B cell (primary cell): Measurements from ENCODE around the gene SPRY1. TPM values are rescaled to one million over a fixed set of nuclear protein-coding genes. Genes with fewer than 3 reads are reported as not detected.

Experiments
- ATAC-seq: fragments of 200-7000 bp; cut with Tn5 transposase; one replicate; pipeline ENCODE4 v1.10.0; 2021; ENCODE audit warnings: low read depth, mild to moderate bottlenecking, moderate number of reproducible peaks, moderate library complexity
- CTCF ChIA-PET: fragments of 350-600 bp; sonication (Branson Sonifier 250); formaldehyde crosslinking; loops from one replicate; lab custom pipeline; 2021; ENCODE audit warnings: antibody characterized with exemption, inconsistent platforms; lab: Charles Lee
- POLR2A ChIA-PET: fragments of 350-600 bp; sonication (Branson Sonifier 250); formaldehyde crosslinking; loops from one replicate; lab custom pipeline; 2021; ENCODE audit warnings: antibody characterized with exemption; lab: Charles Lee
- DNase-seq: peaks from one replicate; pipeline ENCODE4 v3.0.0; 2013
- H2AFZ ChIP-seq: 2 replicates; pipeline ENCODE4 v1.6.1; 2012; ENCODE audit warnings: mild to moderate bottlenecking, low read depth, low read length; ENCODE audit not compliant: insufficient read depth, poor library complexity, severe bottlenecking
- H3K27ac ChIP-seq, 2 donors: 1 replicate in 1 of 2; 2 replicates in 1 of 2; pipeline ENCODE4 v1.5.1; 2012 to 2013; ENCODE audit warnings: low read length in 2 of 2, mild to moderate bottlenecking in 2 of 2, moderate library complexity in 1 of 2
- H3K27me3 ChIP-seq, 4 experiments: fragments of 200-600 bp in 1 of 4; sonication (generic) in 1 of 4; replicated peaks in 1 of 4; 1 replicate in 2 of 4; 2 replicates in 2 of 4; pipeline versions ENCODE4 v1.6.1 to v1.7.0; 2013 to 2016; ENCODE audit warnings: low read length in 3 of 4, mild to moderate bottlenecking in 2 of 4, mixed read lengths in 1 of 4, moderate library complexity in 1 of 4; ENCODE audit not compliant: insufficient read depth in 4 of 4, control insufficient read depth in 3 of 4; ENCODE audit errors: control extremely low read depth in 1 of 4
- H3K36me3 ChIP-seq, 2 experiments: replicated peaks in 1 of 2; 1 replicate in 1 of 2; 2 replicates in 1 of 2; pipeline versions ENCODE4 v1.6.1 to v1.7.1; 2013; ENCODE audit warnings: low read length in 1 of 2; ENCODE audit not compliant: insufficient read depth in 2 of 2, control insufficient read depth in 1 of 2; ENCODE audit errors: control extremely low read depth in 1 of 2, extremely low read depth in 1 of 2
- H3K4me1 ChIP-seq, 2 donors: fragments of 200-600 bp in 1 of 2; sonication (generic) in 1 of 2; 1 replicate in 1 of 2; 2 replicates in 1 of 2; pipeline versions ENCODE4 v1.5.1 to v1.6.1; 2013 to 2017; ENCODE audit warnings: low read length in 2 of 2; ENCODE audit not compliant: control insufficient read depth in 2 of 2, insufficient read depth in 2 of 2
- H3K4me2 ChIP-seq: replicated peaks from 2 replicates; pipeline ENCODE3; 2012; ENCODE audit warnings: mild to moderate bottlenecking, low read depth, low read length; ENCODE audit not compliant: poor library complexity, severe bottlenecking
- H3K4me3 ChIP-seq, 5 experiments: fragments of 200-600 bp in 1 of 5; sonication (generic) in 1 of 5; 1 replicate in 3 of 5; 2 replicates in 2 of 5; pipeline versions ENCODE4 v1.5.1 to v1.7.0; 2011 to 2016; ENCODE audit warnings: low read length in 4 of 5, mild to moderate bottlenecking in 4 of 5, low read depth in 2 of 5, control low read depth in 1 of 5, moderate library complexity in 1 of 5; ENCODE audit not compliant: insufficient read depth in 1 of 5; ENCODE audit errors: control extremely low read depth in 1 of 5, extremely low read depth in 1 of 5
- H3K79me2 ChIP-seq: fragments of 200-600 bp; sonication (generic); one replicate; pipeline ENCODE4 v1.6.0; 2016; ENCODE audit warnings: low read length; ENCODE audit not compliant: control insufficient read depth, insufficient read depth
- H3K9ac ChIP-seq: fragments of 200-600 bp; sonication (generic); 2 replicates; pipeline ENCODE4 v1.6.1; 2017; ENCODE audit warnings: mild to moderate bottlenecking, low read length, moderate library complexity
- H3K9me3 ChIP-seq, 3 donors: one replicate each; pipeline versions ENCODE4 v1.6.1 to v1.7.1; 2013; ENCODE audit warnings: low read length in 2 of 3; ENCODE audit not compliant: control insufficient read depth in 2 of 3, insufficient read depth in 1 of 3; ENCODE audit errors: control extremely low read depth in 1 of 3
- H4K20me1 ChIP-seq: 2 replicates; pipeline ENCODE4 v1.6.0; 2012; ENCODE audit warnings: mild to moderate bottlenecking, low read length; ENCODE audit not compliant: insufficient read depth, control insufficient read depth, poor library complexity, severe bottlenecking
- H3K27ac Mint-ChIP-seq: one replicate; pipeline ENCODE4 v1.8.0; 2021; ENCODE audit warnings: mixed read lengths
- H3K27me3 Mint-ChIP-seq: one replicate; pipeline ENCODE4 v1.8.0; 2021; ENCODE audit warnings: mixed read lengths
- H3K4me1 Mint-ChIP-seq: one replicate; pipeline ENCODE4 v1.8.0; 2021; ENCODE audit warnings: mixed read lengths
- H3K4me3 Mint-ChIP-seq: one replicate; pipeline ENCODE4 v1.8.0; 2021; ENCODE audit warnings: mixed read lengths
- H3K9me3 Mint-ChIP-seq: one replicate; pipeline ENCODE4 v1.8.0; 2022; ENCODE audit warnings: mixed read lengths; ENCODE audit not compliant: insufficient read depth
- CTCF ChIP-seq: fragments of 200-600 bp; IDR thresholded peaks from one replicate; pipeline ENCODE4 v1.8.0; 2022; ENCODE audit warnings: antibody characterized with exemption, mild to moderate bottlenecking
- EZH2 ChIP-seq: IDR thresholded peaks from 2 replicates; pipeline ENCODE4 v1.6.1; 2012; ENCODE audit warnings: borderline replicate concordance, low read depth, mild to moderate bottlenecking, moderate library complexity, low read length; ENCODE audit not compliant: insufficient read depth, poor library complexity, severe bottlenecking
- whole genome bisulfite sequencing: methylation state at CpG from one replicate; pipeline ENCODE4 v1.1.5; 2013; ENCODE audit warnings: missing lambda C conversion rate; ENCODE audit not compliant: insufficient coverage; 5-methylcytosine and 5-hydroxymethylcytosine counted together
- intact Hi-C: fragments of 100-400 bp; cut with micrococcal nuclease; formaldehyde crosslinking; loops from one replicate; pipeline ENCODE4 v1.10.0; 2022
- polyA plus RNA-seq: library from polyadenylated mRNA; depleted of rRNA; stranded (reverse); fragments of >200 nt; gene quantifications from 2 replicates; pipeline ENCODE4 v1.2.3, GENCODE V29; 2012
- total RNA-seq, 2 donors: library from RNA; stranded (reverse); fragments of 120-200 nt in 1 of 2; gene quantifications; 1 replicate in 1 of 2; 2 replicates in 1 of 2; pipeline versions ENCODE4 v1.2.3 to v1.2.4, GENCODE V29; 2013 to 2022

The SPRY1 gene
- total and polyA plus RNA-seq, 2 donors (not counting 1 experiment from before 2014, with no cell fraction given), result 4.7 to 6.9 TPM

GRCh38 chr4:123399627-123400358 lies 3.2 kb downstream of the SPRY1 start:
- peaks cover 22% of the 10 kb centered on the region for H3K79me2 ChIP-seq
- Mint-ChIP-seq H3K27ac (peak overlapping the region; percentile 84), H3K27me3 (peaks cover 23% of the 10 kb centered on the region), H3K4me3 (peak overlapping the region; percentile 94), H3K4me1 (peaks cover 31% of the 10 kb centered on the region), H3K9me3 (no peaks in the 10 kb centered on the region)
- H3K9ac ChIP-seq, result peak overlapping the region; percentile 81
- H3K4me1 ChIP-seq, result peaks cover 18 to 33% of the 10 kb centered on the region in 2 donors
- H3K9me3 ChIP-seq, result no peaks in the 10 kb centered on the region
- peak overlapping the region; percentile 68 to 76 (median 73) for H3K4me3 ChIP-seq
- ChIA-PET CTCF (interaction anchor here (0.6 to 3.9 kb wide), 9 partner anchors 8 to 261 kb away, joined by 3 to 28 read pairs (median 3); no protein-coding TSS in a partner anchor), POLR2A (no interaction called here)
- intact Hi-C loops, result loop anchor here (1.0 to 5.0 kb wide), 6 partner anchors 8 to 1247 kb away; partner anchors contain the start of genes BBS12 and BLTP1
- peak overlapping the region in 1 of 2 donors; percentile 84 for H3K27ac ChIP-seq
- peaks cover 0 to 10% of the 10 kb centered on the region in 2 experiments for H3K36me3 ChIP-seq
- peak overlapping the region; percentile 96 for H3K4me2 ChIP-seq
- no peaks in the 10 kb centered on the region for H4K20me1 ChIP-seq
- ATAC-seq, result no peak
- peak; percentile 48 for DNase-seq
- H2AFZ ChIP-seq, result peak overlapping the region; percentile 80
- WGBS, result 4% methylated on average over 21 of the region's 22 CpGs
- peaks cover 0 to 11% (median 0%) of the 10 kb centered on the region in 4 experiments for H3K27me3 ChIP-seq
- TF ChIP-seq EZH2 (no peak), CTCF (no peak)
